Measurements from ENCODE around the gene SGCB.

SGCB gene

GRCh38 chr4:52017814-52018213 is 20.3 kb downstream of the SGCB start:
- no peak for DNase-seq

- no peak for DNase-seq
Observed at GRCh38 chr4:52016981-52017380, 21.1 kb downstream of the SGCB start.

GRCh38 chr4:52015366-52015765 is 22.7 kb downstream of the SGCB start:
- DNase-seq, result peak; percentile 37

GRCh38 chr4:52014903-52015302 is 23.2 kb downstream of the SGCB start:
- DNase-seq, result no peak

GRCh38 chr4:52012651-52013050 is 25.4 kb downstream of the SGCB start:
- no peak for DNase-seq

- no peak for DNase-seq
Observed at GRCh38 chr4:52010986-52011385, 27.1 kb downstream of the SGCB start.

- no peak for DNase-seq
Observed at GRCh38 chr4:52006887-52007286, 31.2 kb downstream of the SGCB start.

GRCh38 chr4:52005604-52006273 is 32.4 kb downstream of the SGCB start:
- DNase-seq, result no peak

- DNase-seq, result no peak
Observed at GRCh38 chr4:52004414-52004813, 33.7 kb downstream of the SGCB start.

- DNase-seq, result no peak
Observed at GRCh38 chr4:52001616-52002015, 36.5 kb downstream of the SGCB start.

- no peak for DNase-seq
Observed at GRCh38 chr4:51999250-51999649, 38.8 kb downstream of the SGCB start.

GRCh38 chr4:51998837-51999236 is 39.3 kb downstream of the SGCB start:
- no peak for DNase-seq

- DNase-seq, result no peak
Observed at GRCh38 chr4:51997647-51998046, 40.5 kb downstream of the SGCB start.

GRCh38 chr4:51995647-51996220 is 42.4 kb downstream of the SGCB start:
- no peak for DNase-seq

Measured in NCI-H524 treated with DMSO at 0.1 percent for 48 hours (cell line).